Measurements from ENCODE around the gene AP5S1. TPM values are rescaled to one million over a fixed set of nuclear protein-coding genes. Genes with fewer than 3 reads are reported as not detected.

Gene AP5S1
- total and polyA plus RNA-seq, 2 donors from 2014 or later = 16.0 to 19.5 TPM

DNA sequence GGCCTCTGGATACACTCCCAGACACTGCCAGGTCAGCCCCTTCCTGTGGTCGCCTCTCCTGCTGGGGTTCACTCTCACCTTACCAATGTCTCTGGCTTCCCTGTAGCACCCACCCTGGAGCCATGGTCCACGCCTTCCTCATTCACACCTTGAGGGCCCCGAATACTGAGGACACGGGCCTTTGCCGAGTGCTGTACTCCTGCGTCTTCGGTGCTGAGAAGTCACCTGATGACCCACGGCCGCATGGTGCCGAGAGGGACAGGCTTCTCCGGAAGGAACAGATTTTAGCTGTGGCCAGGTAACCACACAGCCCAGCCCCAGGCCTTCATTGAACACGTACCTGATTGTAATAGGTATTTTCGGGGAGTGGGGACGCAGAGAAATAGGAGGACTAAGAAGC lies 1.6 kb downstream of the AP5S1 start:
- no peak overlapping the region for H3K27ac ChIP-seq (ENCODE audit: low read depth in 2 of 2, low read length in 2 of 2)
- intact Hi-C loops (cut with DNase I) = no loop called here
- H3K4me3 ChIP-seq (ENCODE audit: low read length in 3 of 3) = no peak overlapping the region
- TF ChIP-seq, protein P1, sequence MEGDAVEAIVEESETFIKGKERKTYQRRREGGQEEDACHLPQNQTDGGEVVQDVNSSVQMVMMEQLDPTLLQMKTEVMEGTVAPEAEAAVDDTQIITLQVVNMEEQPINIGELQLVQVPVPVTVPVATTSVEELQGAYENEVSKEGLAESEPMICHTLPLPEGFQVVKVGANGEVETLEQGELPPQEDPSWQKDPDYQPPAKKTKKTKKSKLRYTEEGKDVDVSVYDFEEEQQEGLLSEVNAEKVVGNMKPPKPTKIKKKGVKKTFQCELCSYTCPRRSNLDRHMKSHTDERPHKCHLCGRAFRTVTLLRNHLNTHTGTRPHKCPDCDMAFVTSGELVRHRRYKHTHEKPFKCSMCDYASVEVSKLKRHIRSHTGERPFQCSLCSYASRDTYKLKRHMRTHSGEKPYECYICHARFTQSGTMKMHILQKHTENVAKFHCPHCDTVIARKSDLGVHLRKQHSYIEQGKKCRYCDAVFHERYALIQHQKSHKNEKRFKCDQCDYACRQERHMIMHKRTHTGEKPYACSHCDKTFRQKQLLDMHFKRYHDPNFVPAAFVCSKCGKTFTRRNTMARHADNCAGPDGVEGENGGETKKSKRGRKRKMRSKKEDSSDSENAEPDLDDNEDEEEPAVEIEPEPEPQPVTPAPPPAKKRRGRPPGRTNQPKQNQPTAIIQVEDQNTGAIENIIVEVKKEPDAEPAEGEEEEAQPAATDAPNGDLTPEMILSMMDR (IDR thresholded peaks at IDR 0.05; ENCODE audit: borderline replicate concordance, extremely low read depth, insufficient read depth) = no peak
- peaks cover 0 to 14% (median 8%) of the 10 kb centered on the region in 3 donors for H3K4me1 ChIP-seq (ENCODE audit: control insufficient read depth in 2 of 3, insufficient read depth in 2 of 3, low read depth in 1 of 3, low read length in 3 of 3)
- H3K27me3 ChIP-seq (ENCODE audit: control insufficient read depth, insufficient read depth, low read length) = no peaks in the 10 kb centered on the region
- H3K9ac ChIP-seq (ENCODE audit: low read length in 3 of 3) = no peak overlapping the region
- H3K9me3 ChIP-seq (ENCODE audit: control insufficient read depth in 2 of 3, insufficient read depth in 1 of 3, low read length in 3 of 3) = no peaks in the 10 kb centered on the region
- DNase-seq (peak in 1 of 5 donors; percentile 65), FAIRE-seq (no peak)
- H3K36me3 ChIP-seq (ENCODE audit: control insufficient read depth in 2 of 3, insufficient read depth in 3 of 3, low read length in 3 of 3) = peaks cover 0 to 20% (median 15%) of the 10 kb centered on the region in 3 donors

DNA sequence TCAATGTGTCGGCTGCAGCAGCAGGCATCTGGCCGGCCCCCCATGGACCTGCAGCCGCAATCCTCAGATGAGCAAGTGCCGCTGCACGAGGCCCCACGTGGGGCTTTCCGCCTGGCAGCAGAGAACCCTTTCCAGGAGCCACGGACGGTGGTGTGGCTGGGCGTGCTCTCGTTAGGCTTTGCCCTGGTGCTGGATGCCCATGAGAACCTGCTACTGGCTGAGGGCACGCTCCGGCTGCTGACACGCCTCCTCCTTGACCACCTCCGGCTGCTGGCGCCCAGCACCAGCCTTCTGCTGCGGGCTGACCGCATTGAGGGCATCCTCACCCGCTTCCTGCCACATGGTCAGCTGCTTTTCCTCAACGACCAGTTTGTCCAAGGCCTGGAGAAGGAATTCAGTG lies 3.5 kb downstream of the AP5S1 start:
- Histone ChIP-seq H3K27me3 (ENCODE audit: control insufficient read depth, insufficient read depth, low read length) (no peaks in the 10 kb centered on the region), H3K9me3 (ENCODE audit: control insufficient read depth in 2 of 3, insufficient read depth in 1 of 3, low read length in 3 of 3) (no peaks in the 10 kb centered on the region), H3K4me1 (ENCODE audit: control insufficient read depth in 2 of 3, insufficient read depth in 2 of 3, low read depth in 1 of 3, low read length in 3 of 3) (peaks cover 0 to 8% (median 8%) of the 10 kb centered on the region in 3 donors), H3K9ac (ENCODE audit: low read length in 3 of 3) (no peak overlapping the region), H3K4me3 (ENCODE audit: low read length in 3 of 3) (no peak overlapping the region), H3K36me3 (ENCODE audit: control insufficient read depth in 2 of 3, insufficient read depth in 3 of 3, low read length in 3 of 3) (peaks cover 0 to 22% (median 15%) of the 10 kb centered on the region in 3 donors), H3K27ac (ENCODE audit: low read depth in 2 of 2, low read length in 2 of 2) (no peak overlapping the region)
- DNase-seq (no peak), FAIRE-seq (no peak)
- intact Hi-C loops (cut with DNase I) = no loop called here
- TF ChIP-seq, protein P1 (IDR thresholded peaks at IDR 0.05; ENCODE audit: borderline replicate concordance, extremely low read depth, insufficient read depth) = no peak

DNA sequence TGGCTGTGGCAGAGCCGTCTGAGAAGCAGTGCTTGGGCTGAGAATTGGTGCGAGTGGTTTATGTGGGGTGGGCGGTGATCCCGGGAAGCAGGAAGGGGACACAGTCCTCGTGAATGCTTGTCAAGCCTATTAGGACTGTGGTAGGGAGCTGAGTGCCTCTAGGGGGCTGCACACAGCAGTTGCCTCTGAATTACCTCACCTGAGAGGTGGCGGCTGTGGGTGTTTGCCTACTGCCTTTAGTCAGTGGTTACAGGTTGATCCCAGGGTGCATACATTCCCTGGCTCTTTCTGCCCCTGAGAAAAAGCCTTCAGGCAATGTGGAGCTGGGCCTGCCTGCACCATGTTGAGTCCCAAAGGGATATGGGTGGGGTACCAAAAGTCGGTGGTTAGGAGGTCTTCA lies 5.2 kb downstream of the AP5S1 start:
- no peak for FAIRE-seq

More for the DNA sequence above, 5.2 kb downstream of the AP5S1 start:
- DNase-seq = peak in 1 of 5 donors; percentile 31
- no peak overlapping the region for H3K9ac ChIP-seq (ENCODE audit: low read length in 3 of 3)
- TF ChIP-seq, protein P1 (IDR thresholded peaks at IDR 0.05; ENCODE audit: borderline replicate concordance, extremely low read depth, insufficient read depth) = no peak
- peaks cover 0 to 4% (median 3%) of the 10 kb centered on the region in 3 donors for H3K4me1 ChIP-seq (ENCODE audit: control insufficient read depth in 2 of 3, insufficient read depth in 2 of 3, low read depth in 1 of 3, low read length in 3 of 3)
- H3K27ac ChIP-seq (ENCODE audit: low read depth in 2 of 2, low read length in 2 of 2) = no peak overlapping the region
- no peak overlapping the region for H3K4me3 ChIP-seq (ENCODE audit: low read length in 3 of 3)
- no peaks in the 10 kb centered on the region for H3K27me3 ChIP-seq (ENCODE audit: control insufficient read depth, insufficient read depth, low read length)
- peaks cover 0 to 22% (median 15%) of the 10 kb centered on the region in 3 donors for H3K36me3 ChIP-seq (ENCODE audit: control insufficient read depth in 2 of 3, insufficient read depth in 3 of 3, low read length in 3 of 3)
- no peaks in the 10 kb centered on the region for H3K9me3 ChIP-seq (ENCODE audit: control insufficient read depth in 2 of 3, insufficient read depth in 1 of 3, low read length in 3 of 3)
- intact Hi-C loops (cut with DNase I) = no loop called here

All from kidney (tissue), 14 donors.